ENCODE data around the gene DLX6.

DLX6 gene

GRCh38 chr7:96996111-96996957 lies 9.0 kb upstream of the DLX6 start:
- no peak for DNase-seq

DNA sequence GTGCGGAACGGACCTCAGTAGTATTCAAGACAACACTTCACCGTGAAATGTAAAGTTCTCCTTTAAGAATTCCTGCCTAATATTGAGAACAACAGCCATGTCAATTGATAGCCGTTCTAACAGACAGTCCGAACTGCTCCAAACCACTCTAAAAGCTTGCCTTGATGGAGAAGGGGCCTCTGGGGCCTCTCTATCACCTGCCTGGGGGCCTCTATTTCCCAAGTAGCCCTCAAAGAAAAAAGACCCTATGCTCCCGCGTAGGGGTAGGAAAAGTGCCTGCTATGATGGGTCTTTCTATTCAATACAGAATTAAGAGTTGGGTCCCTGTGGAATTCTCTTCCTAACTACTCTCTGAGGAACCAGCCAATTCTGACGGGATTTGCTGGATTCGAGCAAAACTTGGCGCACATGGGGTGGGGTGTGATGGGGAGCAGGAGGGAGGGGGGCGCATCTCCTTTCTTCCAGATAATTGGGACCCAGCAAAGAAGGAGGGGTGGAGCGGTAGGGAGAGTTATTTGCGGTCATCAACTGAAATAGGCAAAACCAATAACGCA lies 8.3 kb upstream of the DLX6 start:
- DNase-seq = no peak

DNA sequence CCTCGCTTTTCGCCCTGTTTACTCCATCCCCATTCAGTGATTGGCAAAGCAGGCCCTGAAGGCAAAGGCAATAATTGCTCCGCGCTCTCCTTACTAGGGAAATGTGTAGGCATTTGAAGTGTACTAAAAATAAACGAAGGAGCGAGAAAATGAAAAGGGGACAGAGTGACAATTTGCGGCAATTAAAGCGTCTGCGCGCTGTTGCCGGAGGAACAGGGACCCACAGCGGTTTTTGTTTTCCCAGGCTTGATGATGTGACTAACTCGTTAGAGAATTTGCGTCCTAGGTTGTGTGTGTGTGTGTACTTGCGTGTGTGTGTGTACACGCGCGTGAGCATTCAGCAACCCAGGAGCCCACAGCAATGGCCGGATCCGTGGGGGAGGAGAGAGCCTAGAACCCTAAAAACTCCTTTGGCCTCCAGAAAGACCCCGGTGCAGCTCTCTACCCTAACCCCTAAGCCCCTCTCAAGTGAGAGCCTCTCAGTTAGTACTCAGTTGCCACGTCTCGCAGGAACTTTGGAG lies 7.8 kb upstream of the DLX6 start:
- no peak for DNase-seq

DNA sequence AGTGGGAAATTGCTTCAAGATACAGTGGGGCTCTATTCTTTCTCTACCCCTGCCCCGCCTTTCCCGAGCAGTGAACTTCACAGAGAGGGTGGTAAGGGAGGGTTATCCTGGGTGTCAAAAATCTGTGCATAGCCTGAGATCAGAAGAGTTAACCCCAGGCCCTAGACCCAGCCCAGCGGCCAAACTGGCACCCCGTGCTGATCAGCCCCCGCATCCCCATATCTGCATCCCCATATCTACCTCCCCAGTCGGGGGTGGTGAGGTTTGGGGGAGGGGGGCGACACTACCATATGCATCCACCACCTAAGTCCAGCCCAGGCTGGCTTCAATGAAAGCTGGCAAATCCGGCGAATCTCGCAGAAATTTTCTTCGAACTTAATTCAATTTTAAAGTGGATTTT lies 7.0 kb upstream of the DLX6 start:
- no peak for DNase-seq

DNA sequence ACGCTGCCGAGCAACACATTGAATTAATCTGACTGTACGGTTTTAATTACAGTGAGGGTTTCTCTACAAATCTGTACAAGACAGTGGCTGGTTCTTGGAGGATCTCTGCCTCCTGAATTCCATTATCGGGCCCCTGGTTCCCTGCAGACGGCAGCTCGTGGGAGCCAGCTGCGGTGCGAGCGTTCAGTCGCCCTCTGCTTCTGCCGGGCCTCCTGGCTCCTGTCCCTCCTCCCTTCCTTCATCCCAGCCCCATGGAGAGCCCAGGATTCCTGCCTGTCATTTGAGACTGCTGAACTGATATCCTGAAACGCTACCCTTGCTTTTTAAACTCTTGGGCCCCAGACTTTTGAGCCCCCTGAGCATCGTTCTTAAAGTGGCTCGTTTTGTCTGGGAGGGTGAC lies 6.6 kb upstream of the DLX6 start:
- DNase-seq = no peak

DNA sequence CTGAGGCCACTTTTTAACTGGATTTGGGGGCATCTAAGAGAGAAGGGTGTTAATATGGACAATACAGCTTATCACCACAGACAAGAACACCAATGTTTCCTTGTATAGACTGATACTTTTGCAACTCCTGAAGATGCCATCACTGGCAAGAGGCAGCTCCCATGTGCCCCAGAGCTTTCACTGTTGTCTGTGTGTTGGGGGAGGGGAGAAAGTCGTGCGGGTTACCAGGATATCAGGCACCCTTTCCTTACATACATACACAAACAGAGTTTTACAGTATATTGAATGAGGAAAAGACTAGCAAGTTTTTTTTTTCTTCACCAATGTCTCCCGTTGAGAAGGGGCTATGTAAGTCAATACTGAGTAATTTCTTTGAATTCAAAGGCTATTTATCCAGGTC lies 4.1 kb upstream of the DLX6 start:
- no peak for DNase-seq

- DNase-seq = no peak
These were observed 3.4 kb upstream of the DLX6 start for GRCh38 chr7:97001656-97002554.

GRCh38 chr7:97002555-97003261 lies 2.6 kb upstream of the DLX6 start:
- no peak for DNase-seq

DNA sequence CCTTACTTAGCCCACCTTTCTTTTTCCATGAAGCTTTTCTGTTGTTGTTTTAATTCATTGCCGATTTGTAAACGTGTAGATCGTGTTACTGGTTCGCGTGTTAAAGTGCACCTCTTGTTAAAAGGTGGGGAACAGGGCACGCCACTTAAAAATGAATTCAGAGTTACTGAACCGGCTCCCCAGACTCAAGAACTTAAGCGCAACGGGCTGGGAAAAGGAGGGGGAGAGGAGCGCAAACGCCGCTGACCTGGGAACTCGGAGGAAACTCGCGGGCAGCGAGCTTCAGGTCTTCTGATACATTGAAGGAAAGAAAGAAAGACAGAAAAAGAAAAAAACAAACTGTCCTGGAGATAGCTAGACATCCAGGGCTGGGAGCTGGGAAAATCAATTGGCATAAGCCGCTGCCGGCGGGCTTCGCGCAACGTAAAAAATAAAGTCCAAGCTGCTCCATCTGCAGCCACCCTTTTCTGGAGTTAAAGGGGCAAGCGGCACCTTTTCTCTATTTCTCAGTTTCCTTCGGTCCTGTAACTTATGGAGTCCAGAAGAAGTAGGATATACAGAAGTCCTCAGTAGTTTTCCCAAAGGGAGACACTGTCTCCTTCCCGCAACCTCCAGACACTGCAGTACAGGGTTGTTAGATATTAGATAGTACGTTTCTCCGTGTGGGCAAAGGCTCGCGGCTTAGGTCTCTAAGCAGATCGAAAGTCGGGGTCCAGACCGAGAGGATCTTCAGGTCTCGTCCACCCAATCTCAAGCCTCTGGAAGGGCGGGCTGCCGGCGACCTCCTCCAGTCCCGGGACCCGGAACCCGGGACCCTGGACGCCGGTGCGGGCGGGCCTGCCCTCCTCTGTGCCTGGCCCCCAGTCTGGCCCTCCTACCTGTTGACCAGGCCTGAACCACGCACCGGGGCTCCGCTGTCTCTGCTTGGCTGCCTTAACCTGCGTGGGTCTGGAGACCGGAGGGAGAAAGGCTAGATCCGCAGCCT lies 1.8 kb upstream of the DLX6 start:
- DNase-seq = no peak

DNA sequence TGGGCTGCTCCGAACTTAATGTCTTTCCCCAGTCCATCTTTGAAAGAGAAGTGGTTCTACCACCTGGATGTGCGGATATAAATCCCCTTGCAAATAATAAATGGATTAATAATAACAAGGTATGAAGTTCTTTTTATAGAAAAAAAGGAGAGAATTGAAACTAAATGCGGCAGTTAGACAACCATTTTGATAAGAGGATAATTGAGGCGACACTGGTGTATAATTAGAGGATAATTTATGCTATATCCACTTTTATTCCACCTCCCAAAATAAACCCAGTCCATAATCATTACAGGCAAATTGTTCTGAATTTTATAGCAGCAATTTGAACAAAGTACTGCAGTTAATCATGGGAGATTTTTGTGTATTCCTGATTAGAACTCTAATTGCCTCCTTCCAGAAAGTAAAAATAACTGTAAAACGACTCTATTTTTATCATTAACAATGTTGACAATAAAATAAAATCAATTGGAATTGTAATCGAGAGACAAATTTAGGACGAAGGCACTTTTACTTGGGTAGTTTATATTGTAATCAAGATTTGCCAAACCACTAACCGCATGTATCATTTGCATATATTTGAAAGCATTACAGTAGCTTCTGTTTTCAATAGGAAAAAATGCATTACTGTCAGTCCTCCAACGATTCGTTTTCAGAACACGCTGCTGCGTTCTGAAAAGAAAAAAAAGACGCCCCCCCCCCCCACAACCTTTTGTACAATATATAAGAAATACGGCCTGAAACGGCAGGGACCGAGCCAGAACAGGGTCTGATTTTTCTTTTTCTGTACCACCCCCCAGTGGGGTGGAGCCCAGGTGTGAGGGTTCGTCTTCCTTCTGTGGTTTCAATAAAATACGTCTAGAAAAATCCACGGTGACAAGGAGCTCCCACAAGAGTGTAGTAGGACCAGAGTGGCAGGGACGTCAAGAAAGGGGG lies 838 bp upstream of the DLX6 start:
- DNase-seq = no peak

- DNase-seq = peak in 1 of 2 donors; percentile 15
These were observed 882 bp downstream of the DLX6 start for GRCh38 chr7:97006055-97006815.

GRCh38 chr7:97006816-97007582 lies 1.6 kb downstream of the DLX6 start:
- no peak for DNase-seq

- no peak for DNase-seq
These were observed 2.2 kb downstream of the DLX6 start for GRCh38 chr7:97007583-97007861.

- DNase-seq = no peak
These were observed 3.0 kb downstream of the DLX6 start for GRCh38 chr7:97008275-97008917.

GRCh38 chr7:97009753-97010732 lies 4.7 kb downstream of the DLX6 start:
- DNase-seq = no peak

DNA sequence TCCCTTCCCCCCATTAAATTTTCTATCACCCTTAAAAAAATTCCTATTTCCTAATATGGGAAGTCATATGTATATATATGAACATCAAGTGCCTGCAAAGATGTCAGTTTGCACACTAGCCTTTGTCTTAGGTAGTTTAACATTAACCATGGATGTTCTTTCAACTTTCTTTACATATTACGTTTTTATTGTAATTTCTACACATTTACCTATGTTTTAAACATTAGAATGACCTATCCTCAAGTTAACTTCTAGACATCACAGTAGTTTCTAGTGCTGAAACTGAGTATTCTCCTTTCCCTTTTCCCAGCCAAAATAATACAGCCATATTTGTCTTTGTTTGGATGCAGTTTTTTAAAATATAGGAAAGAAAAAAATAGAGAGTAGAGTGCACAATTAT lies 5.8 kb downstream of the DLX6 start:
- no peak for DNase-seq

All from CD4-positive, alpha-beta T cell treated with Interleukin-4 for 1 hour (primary cell).